Right renal pelvis (tissue), 4 donors: Measurements from ENCODE around the gene LY86. TPM values are rescaled to one million over a fixed set of nuclear protein-coding genes. Genes with fewer than 3 reads are reported as not detected.

Source experiments
- DNase-seq, 4 donors: peaks; one replicate each; pipeline ENCODE4 v3.0.0-alpha.2; 2013; ENCODE audit warnings: low read depth in 4 of 4, low spot score in 3 of 4, missing footprints in 1 of 4
- polyA plus RNA-seq, 4 donors: library from polyadenylated mRNA; unstranded; fragments of 120-200 nt; gene quantifications; one replicate each; pipeline ENCODE4 v1.2.1, GENCODE V29; 2013; ENCODE audit not compliant: insufficient read length in 4 of 4

The LY86 gene
- polyA plus RNA-seq, 4 donors: 1.2 to 2.0 (median 1.4) TPM

- DNase-seq: peak in 3 of 4 donors; percentile 70 to 74 (median 70)
These were observed 88.5 kb downstream of the LY86 start for GRCh38 chr6:6676910-6677441.

DNA sequence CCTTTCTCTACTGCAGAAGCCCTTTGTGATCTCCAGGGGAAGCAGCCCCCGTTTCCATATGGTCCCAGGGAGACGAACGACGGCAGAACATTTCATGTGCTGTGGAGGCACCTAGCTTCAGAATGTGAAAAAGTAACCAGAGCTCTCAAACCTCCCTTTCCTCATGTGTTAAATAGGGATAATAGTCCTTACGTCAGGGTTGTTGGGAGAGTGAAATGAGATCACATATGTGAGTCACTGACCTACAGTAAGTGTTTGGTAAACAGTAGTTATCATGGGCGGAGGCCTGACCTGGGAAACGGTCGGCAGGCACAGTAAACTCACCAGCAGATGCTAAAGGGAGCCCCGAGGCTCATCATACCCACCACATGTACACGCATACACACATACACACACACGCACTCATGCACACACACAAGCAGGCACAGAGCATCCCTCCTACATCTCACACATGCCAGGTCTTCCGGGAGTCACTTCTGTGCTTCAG lies 89.7 kb downstream of the LY86 start:
- no peak for DNase-seq

GRCh38 chr6:6678811-6679210 lies 90.3 kb downstream of the LY86 start:
- no peak for DNase-seq

GRCh38 chr6:6679633-6680032 lies 91.1 kb downstream of the LY86 start:
- DNase-seq: no peak

- no peak for DNase-seq
These were observed 92.0 kb downstream of the LY86 start for GRCh38 chr6:6680526-6680925.

- no peak for DNase-seq
These were observed 92.7 kb downstream of the LY86 start for GRCh38 chr6:6681075-6681849.

- DNase-seq: no peak
These were observed 93.7 kb downstream of the LY86 start for GRCh38 chr6:6682225-6682624.

GRCh38 chr6:6683969-6684833 lies 95.7 kb downstream of the LY86 start:
- no peak for DNase-seq

DNA sequence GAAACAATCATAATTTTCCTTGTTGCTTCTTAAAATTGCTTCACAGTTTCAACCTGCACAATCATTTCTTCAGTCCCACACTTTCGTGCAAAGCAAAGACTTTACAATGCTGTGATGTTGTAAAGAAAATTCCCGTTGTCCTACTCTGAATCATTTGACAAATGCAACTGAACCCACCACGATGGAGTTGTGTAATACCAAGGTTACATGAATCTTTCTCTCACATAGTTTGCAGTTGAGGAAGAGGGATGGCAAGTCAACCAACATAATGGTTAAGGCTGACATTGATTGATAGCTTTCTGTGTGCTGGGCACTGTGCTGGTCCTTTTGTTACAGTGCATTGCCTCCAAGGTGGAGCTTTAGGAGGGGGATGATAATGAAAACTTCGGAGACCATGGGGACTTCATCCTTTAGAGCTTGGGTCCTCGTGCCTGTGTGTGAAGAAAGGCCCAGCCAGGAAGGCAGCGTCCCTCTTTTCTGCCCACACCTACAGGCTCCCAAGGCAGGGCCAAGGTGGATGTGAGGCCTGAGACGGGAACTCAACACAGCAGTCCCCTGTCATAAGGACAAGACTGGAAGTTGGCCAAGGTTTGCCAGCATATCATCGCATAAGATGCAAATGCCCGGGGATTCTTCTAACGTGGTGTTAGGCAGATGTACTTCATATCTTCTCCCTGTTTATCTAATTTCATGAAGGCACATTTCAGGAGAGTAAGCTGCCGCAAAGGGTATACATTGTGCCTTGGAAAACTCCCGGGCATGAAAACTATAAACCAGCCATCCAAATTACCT lies 96.9 kb downstream of the LY86 start:
- no peak for DNase-seq

DNA sequence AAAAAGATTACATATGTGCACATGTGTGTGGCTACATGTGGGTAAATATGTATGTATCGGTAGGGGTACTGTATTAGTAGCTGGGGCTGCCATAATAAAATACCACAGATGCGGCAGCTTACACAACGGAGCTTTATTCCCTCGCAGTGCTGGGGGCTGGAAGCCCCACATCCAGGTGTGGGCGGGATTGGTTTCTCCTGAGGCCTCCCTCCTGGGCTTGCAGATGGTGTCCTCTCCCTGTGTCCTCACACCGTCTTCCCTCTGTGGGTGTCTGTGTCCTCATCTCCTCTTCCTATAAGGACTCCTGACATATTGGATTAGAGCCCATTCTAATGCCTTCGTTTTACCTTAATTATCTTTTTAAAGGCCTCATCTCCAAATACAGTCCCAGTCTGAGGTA lies 97.7 kb downstream of the LY86 start:
- DNase-seq: no peak

DNA sequence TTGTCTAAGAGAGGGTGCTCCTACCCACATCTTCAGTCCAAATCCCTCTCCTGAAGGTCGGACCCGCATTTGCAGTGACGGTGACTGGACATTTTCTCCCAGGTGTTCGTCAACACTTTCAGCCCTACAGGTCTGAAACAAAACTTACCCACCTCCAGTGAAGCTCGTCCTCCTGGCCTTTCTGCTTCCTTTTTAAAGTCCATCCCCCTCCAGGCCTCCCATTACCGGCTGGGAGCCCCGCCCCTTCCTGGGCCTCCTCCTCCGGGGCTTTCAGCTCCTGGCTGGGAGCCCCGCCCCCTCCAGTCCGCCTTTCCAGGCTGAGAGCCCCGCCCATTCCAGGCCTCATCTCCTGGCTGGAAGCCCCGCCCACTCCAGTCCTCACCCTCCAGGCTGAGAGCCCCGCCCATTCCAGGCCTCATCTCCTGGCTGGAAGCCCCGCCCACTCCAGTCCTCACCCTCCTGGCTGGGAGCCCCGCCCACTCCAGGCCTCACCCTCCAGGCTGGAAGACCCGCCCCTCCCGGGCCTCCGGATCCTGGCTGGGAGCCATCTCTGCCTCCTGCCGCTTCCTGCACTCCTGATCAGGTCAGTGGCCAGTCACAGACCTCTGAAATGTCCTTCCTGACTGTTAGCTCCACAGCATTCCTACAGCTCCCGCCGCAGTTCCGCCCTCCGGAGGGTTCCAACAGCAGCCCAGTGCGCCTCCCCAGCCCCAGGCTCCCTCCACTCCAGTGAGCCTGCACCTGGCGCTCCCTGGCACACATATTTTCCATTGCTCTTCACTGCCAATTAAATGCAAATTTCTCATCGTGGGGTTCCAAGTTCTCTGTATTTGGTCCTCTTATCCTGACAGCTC lies 98.5 kb downstream of the LY86 start:
- peak in 3 of 4 donors; percentile 62 to 74 (median 70) for DNase-seq

- DNase-seq: no peak
These were observed 99.8 kb downstream of the LY86 start for GRCh38 chr6:6688283-6688682.

GRCh38 chr6:6688951-6689350 lies 100.4 kb downstream of the LY86 start:
- no peak for DNase-seq

- DNase-seq: no peak
These were observed 101.1 kb downstream of the LY86 start for GRCh38 chr6:6689400-6690143.

DNA sequence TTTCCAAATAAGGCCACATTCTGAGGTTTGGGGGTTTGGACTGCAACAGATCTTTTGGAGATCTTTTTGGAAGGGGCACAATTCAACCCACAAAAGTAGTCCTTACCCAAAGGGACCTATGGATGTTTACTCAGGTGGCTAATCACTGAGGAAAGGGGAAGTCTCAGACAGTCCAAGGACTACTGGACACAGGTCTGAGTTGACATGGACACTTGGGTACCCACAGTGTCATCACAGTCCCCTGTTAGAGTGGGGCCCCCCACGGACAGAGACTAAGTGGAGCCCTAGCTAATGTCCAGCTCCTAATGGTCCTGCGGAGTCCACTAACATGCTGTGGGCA lies 101.6 kb downstream of the LY86 start:
- DNase-seq: no peak

GRCh38 chr6:6694368-6694780 lies 105.9 kb downstream of the LY86 start:
- no peak for DNase-seq

DNA sequence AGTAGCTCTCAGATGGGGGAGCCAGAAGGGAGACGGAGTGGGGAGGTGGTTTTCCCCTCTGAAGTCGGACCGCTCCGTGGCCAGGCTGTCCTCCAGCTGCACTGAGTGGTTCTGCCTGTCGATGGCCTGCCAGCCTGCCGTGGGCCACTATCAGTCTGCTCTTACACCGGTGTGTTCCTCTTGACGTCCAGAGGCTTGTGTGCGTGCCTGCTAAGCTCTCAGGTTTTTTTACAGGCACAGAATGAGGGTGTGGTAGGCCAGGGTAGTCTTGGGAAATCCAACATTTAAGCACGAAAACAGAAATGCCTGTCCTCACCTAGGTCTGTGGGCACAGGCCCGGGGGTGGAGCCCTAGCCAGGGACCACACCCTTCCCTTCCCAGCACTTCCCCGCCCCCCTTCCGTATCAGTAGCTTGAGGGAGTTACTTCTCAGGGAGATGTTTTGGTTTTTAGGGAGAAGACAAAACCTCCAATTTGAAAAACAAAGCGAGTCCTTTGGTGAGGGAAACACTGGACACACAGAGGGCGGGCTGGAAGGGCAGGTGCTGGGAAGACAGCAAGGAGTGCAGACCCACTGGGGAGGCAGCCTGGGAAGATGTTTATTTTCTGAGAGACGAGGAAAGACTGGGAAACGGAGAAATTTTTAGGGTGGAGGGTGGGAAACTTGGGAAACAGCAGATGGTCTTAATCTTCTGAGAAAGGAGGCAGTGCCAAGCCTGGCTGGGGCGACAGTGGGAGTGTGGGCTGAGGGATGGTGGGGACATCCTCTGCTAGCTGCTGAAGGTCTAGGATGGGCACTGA lies 106.5 kb downstream of the LY86 start:
- DNase-seq: no peak

DNA sequence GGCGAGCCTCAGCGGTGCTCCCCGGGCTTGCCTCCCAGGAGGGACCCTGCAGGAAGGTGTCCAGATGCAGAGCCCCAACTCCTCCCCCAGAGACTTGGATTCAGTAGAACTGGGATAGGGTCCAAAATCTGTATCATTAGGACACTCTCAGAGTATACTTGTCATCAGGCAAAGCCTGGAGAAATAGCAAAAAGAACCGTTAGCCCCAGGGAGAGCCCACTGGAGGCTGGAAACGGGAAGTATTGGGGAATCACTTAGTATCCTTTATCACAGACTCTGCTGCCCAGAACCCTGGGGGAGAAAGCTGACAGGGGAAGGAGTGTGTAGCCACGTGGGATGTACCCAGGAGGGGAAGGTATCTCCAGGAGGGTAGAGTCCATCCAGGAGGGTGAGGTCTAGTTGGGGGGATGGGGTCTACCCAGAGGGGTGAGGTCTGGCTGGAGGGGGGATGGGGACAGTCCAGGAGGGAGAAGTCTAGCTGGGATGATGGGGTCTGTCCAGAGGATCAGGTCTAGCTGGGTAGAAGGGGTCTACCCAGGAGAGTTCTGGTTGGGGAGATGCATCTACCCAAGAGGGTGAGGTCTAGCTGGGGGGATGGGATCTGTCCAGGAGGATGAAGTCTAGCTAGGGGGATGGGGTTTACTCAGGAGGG lies 107.2 kb downstream of the LY86 start:
- DNase-seq: no peak
